ENCODE results near the gene HEPHL1.
"Not testable (repeated sequence)": the region's sequence is repeated elsewhere in the genome, so short reads cannot be mapped to it uniquely, and the experiment has no call there.

HEPHL1 gene

GRCh38 chr11:94150704-94151685 is 129.8 kb downstream of the HEPHL1 start:
- no peak overlapping the region for H3K27ac ChIP-seq
- TF ChIP-seq ZFX (IDR thresholded peaks at IDR 0.05; ENCODE audit: borderline replicate concordance) = no peak
- TF ChIP-seq CTCF (IDR thresholded peaks at IDR 0.05) = no peak

GRCh38 chr11:94151903-94152677 is 130.9 kb downstream of the HEPHL1 start:
- TF ChIP-seq ZFX (IDR thresholded peaks at IDR 0.05; ENCODE audit: borderline replicate concordance) (no peak), CTCF (IDR thresholded peaks at IDR 0.05) (no peak)
- H3K27ac ChIP-seq = no peak overlapping the region

GRCh38 chr11:94152678-94153065 is 131.5 kb downstream of the HEPHL1 start:
- no peak overlapping the region for H3K27ac ChIP-seq
- TF ChIP-seq CTCF (IDR thresholded peaks at IDR 0.05) (no peak), ZFX (IDR thresholded peaks at IDR 0.05; ENCODE audit: borderline replicate concordance) (no peak)

- H3K27ac ChIP-seq = no peak overlapping the region
- TF ChIP-seq ZFX (IDR thresholded peaks at IDR 0.05; ENCODE audit: borderline replicate concordance) = no peak
Observed at GRCh38 chr11:94153320-94153719, 132.2 kb downstream of the HEPHL1 start.

GRCh38 chr11:94154095-94154856 is 133.1 kb downstream of the HEPHL1 start:
- TF ChIP-seq ZFX (IDR thresholded peaks at IDR 0.05; ENCODE audit: borderline replicate concordance) (no peak), CTCF (IDR thresholded peaks at IDR 0.05) (no peak)
- no peak overlapping the region for H3K27ac ChIP-seq

- H3K27ac ChIP-seq = not testable (repeated sequence)
Observed at GRCh38 chr11:94157339-94157738, 136.2 kb downstream of the HEPHL1 start.
